ENCODE measurements around the gene SELENOM. TPM values are rescaled to one million over a fixed set of nuclear protein-coding genes. Genes with fewer than 3 reads are reported as not detected.

SELENOM gene
- total RNA-seq, 1 experiment from 2014 or later = 3.2 TPM

DNA sequence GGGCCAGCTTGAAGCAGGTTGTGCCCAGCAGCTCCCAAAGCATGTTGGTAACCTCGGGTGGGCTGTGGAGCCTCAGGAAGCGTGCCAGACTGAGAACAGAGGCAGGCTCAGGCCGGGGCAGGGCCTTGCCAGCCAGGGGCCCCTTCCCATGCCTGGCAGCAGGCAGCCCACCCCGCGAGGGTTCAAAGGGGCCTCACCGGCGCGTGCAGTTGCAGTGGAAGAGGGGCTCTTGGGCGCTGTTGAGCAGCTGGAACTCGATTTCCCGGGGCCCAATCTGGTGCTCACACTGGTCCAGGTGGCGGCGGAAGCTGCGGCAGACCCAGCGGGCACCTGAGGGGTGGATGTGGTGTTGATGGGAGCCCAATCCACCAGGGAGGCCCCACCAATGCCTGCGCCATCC is 29.3 kb upstream of the SELENOM start:
- H3K36me3 ChIP-seq (ENCODE audit: insufficient read depth, low read length, poor library complexity, severe bottlenecking) = peaks cover 54% of the 10 kb centered on the region
- CTCF ChIA-PET = no interaction called here
- intact Hi-C loops (cut with micrococcal nuclease; ENCODE audit: unreplicated experiment) = no loop called here
- H3K4me1 ChIP-seq (ENCODE audit: insufficient read depth, low read length, poor library complexity, severe bottlenecking) = peaks cover 19% of the 10 kb centered on the region
- TF ChIP-seq, protein P1, sequence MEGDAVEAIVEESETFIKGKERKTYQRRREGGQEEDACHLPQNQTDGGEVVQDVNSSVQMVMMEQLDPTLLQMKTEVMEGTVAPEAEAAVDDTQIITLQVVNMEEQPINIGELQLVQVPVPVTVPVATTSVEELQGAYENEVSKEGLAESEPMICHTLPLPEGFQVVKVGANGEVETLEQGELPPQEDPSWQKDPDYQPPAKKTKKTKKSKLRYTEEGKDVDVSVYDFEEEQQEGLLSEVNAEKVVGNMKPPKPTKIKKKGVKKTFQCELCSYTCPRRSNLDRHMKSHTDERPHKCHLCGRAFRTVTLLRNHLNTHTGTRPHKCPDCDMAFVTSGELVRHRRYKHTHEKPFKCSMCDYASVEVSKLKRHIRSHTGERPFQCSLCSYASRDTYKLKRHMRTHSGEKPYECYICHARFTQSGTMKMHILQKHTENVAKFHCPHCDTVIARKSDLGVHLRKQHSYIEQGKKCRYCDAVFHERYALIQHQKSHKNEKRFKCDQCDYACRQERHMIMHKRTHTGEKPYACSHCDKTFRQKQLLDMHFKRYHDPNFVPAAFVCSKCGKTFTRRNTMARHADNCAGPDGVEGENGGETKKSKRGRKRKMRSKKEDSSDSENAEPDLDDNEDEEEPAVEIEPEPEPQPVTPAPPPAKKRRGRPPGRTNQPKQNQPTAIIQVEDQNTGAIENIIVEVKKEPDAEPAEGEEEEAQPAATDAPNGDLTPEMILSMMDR (conservative IDR thresholded peaks at IDR 0.05; ENCODE audit: low read depth, low read length) = no peak
- H3K4me3 ChIP-seq (ENCODE audit: low read depth, low read length, poor library complexity, severe bottlenecking) = no peak overlapping the region
- POLR2A ChIA-PET (ENCODE audit: low non-redundant PET) = no interaction called here
- no TSS peak for BruUV-seq (replicated peaks)
- no peak overlapping the region for H3K27ac ChIP-seq (ENCODE audit: low read depth, low read length, poor library complexity, severe bottlenecking)
- no peak for DNase-seq (ENCODE audit: low spot score)
- no peaks in the 10 kb centered on the region for H3K27me3 ChIP-seq (replicated peaks; ENCODE audit: insufficient read depth, low read depth, low read length, poor library complexity)
- no peaks in the 10 kb centered on the region for H3K9me3 ChIP-seq (ENCODE audit: low read depth, low read length, poor library complexity, severe bottlenecking)

DNA sequence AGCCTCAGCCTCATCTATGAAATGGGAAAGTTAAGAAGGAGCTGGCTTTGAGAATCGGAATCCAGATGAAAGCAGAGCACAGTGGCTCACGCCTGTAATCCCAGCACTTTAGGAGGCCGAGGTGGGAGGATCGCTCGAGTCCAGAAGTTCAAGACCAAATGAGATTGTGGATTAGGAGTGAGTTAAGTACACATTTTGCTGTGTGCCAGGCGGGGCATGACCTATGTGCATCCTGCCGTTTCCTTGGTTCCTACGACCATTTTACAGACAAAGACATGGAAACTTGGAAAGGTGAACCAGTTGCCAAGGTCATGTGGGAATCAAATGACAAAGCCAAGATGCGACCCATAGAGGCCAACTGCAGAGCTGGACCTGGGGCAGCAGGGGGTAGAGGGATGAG is 28.8 kb upstream of the SELENOM start:
- no peak for TF ChIP-seq EZH2 (IDR thresholded peaks at IDR 0.05; ENCODE audit: borderline replicate concordance, low read depth, low read length, poor library complexity, severe bottlenecking)
- TF ChIP-seq, protein P1 (conservative IDR thresholded peaks at IDR 0.05; ENCODE audit: low read depth, low read length) = no peak
- H3K4me1 ChIP-seq (ENCODE audit: insufficient read depth, low read length, poor library complexity, severe bottlenecking) = peaks cover 14% of the 10 kb centered on the region
- H3K36me3 ChIP-seq (ENCODE audit: insufficient read depth, low read length, poor library complexity, severe bottlenecking) = peaks cover 54% of the 10 kb centered on the region
- intact Hi-C loops (cut with micrococcal nuclease; ENCODE audit: unreplicated experiment) = no loop called here
- BruUV-seq (replicated peaks) = no TSS peak
- H3K27me3 ChIP-seq (replicated peaks; ENCODE audit: insufficient read depth, low read depth, low read length, poor library complexity) = no peaks in the 10 kb centered on the region
- DNase-seq (ENCODE audit: low spot score) = no peak
- H3K9me3 ChIP-seq (ENCODE audit: low read depth, low read length, poor library complexity, severe bottlenecking) = no peaks in the 10 kb centered on the region
- POLR2A ChIA-PET (ENCODE audit: low non-redundant PET) = no interaction called here
- no peak overlapping the region for H3K4me3 ChIP-seq (ENCODE audit: low read depth, low read length, poor library complexity, severe bottlenecking)
- CTCF ChIA-PET = no interaction called here
- H3K27ac ChIP-seq (ENCODE audit: low read depth, low read length, poor library complexity, severe bottlenecking) = no peak overlapping the region

DNA sequence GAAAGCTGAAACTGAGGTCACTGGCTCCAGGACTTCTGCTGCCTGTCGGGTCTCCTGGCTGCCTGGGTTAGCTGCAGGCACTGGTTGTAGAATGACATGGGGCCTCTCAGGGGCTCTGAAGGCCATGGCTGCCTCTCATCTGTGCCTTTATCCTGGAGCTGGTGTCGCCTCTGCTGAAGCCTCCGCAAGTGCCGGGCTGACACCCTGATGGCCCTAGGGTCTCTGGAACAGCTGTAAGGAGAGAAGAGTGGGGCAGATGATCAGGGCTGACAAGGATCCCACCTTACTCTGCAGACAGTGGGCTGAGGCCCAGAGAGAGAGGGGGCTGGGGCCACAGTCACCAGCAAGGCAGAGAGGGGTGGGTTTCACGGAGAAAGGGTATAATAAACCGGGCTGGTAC is 28.3 kb upstream of the SELENOM start:
- peaks cover 54% of the 10 kb centered on the region for H3K36me3 ChIP-seq (ENCODE audit: insufficient read depth, low read length, poor library complexity, severe bottlenecking)
- POLR2A ChIA-PET (ENCODE audit: low non-redundant PET) = no interaction called here
- H3K4me3 ChIP-seq (ENCODE audit: low read depth, low read length, poor library complexity, severe bottlenecking) = no peak overlapping the region
- H3K27ac ChIP-seq (ENCODE audit: low read depth, low read length, poor library complexity, severe bottlenecking) = no peak overlapping the region
- CTCF ChIA-PET = no interaction called here
- no peak for TF ChIP-seq EZH2 (IDR thresholded peaks at IDR 0.05; ENCODE audit: borderline replicate concordance, low read depth, low read length, poor library complexity, severe bottlenecking)
- TF ChIP-seq, protein P1 (conservative IDR thresholded peaks at IDR 0.05; ENCODE audit: low read depth, low read length) = no peak
- BruUV-seq (replicated peaks) = no TSS peak
- H3K4me1 ChIP-seq (ENCODE audit: insufficient read depth, low read length, poor library complexity, severe bottlenecking) = peaks cover 10% of the 10 kb centered on the region
- intact Hi-C loops (cut with micrococcal nuclease; ENCODE audit: unreplicated experiment) = no loop called here
- H3K9me3 ChIP-seq (ENCODE audit: low read depth, low read length, poor library complexity, severe bottlenecking) = no peaks in the 10 kb centered on the region
- no peaks in the 10 kb centered on the region for H3K27me3 ChIP-seq (replicated peaks; ENCODE audit: insufficient read depth, low read depth, low read length, poor library complexity)
- no peak for DNase-seq (ENCODE audit: low spot score)

All from A673 (cell line).